Hematopoietic multipotent progenitor cell treated with erythropoietin and hydrocortisone succinate and interleukin-3 and kit ligand, for 15 days (in vitro differentiated cells): Measurements from ENCODE around the gene EML1.

Source experiments
- DNase-seq: peaks from one replicate; pipeline ENCODE4 v3.0.0-alpha.2; 2015; ENCODE audit warnings: low spot score

Gene EML1

GRCh38 chr14:99779751-99780150 lies 13.5 kb upstream of the EML1 start:
- no peak for DNase-seq

GRCh38 chr14:99780690-99781089 lies 12.5 kb upstream of the EML1 start:
- DNase-seq = no peak

- no peak for DNase-seq
These were observed 12.1 kb upstream of the EML1 start for GRCh38 chr14:99781091-99781490.

- no peak for DNase-seq
These were observed 11.2 kb upstream of the EML1 start for GRCh38 chr14:99781853-99782610.

- DNase-seq = no peak
These were observed 8.7 kb upstream of the EML1 start for GRCh38 chr14:99784508-99784907.

GRCh38 chr14:99785426-99785825 lies 7.8 kb upstream of the EML1 start:
- no peak for DNase-seq

GRCh38 chr14:99786511-99786989 lies 6.7 kb upstream of the EML1 start:
- no peak for DNase-seq

- no peak for DNase-seq
These were observed 4.5 kb upstream of the EML1 start for GRCh38 chr14:99788713-99789112.

GRCh38 chr14:99789581-99789980 lies 3.6 kb upstream of the EML1 start:
- no peak for DNase-seq

- DNase-seq = no peak
These were observed 2.8 kb upstream of the EML1 start for GRCh38 chr14:99790201-99790977.

GRCh38 chr14:99790978-99791376 lies 2.2 kb upstream of the EML1 start:
- no peak for DNase-seq

GRCh38 chr14:99791476-99792209 lies 1.6 kb upstream of the EML1 start:
- no peak for DNase-seq

GRCh38 chr14:99792210-99792535 lies 1.0 kb upstream of the EML1 start:
- no peak for DNase-seq

GRCh38 chr14:99792551-99793212 lies 531 bp upstream of the EML1 start:
- DNase-seq = no peak

GRCh38 chr14:99794151-99794780 lies 1.1 kb downstream of the EML1 start:
- DNase-seq = no peak

GRCh38 chr14:99795046-99795445 lies 1.8 kb downstream of the EML1 start:
- no peak for DNase-seq

GRCh38 chr14:99797231-99797630 lies 4.0 kb downstream of the EML1 start:
- DNase-seq = no peak

GRCh38 chr14:99800781-99801180 lies 7.6 kb downstream of the EML1 start:
- no peak for DNase-seq

- DNase-seq = no peak
These were observed 9.3 kb downstream of the EML1 start for GRCh38 chr14:99802301-99803105.

- DNase-seq = no peak
These were observed 10.0 kb downstream of the EML1 start for GRCh38 chr14:99803106-99803775.
